Activated naive CD4-positive, alpha-beta T cell treated with anti-CD3 and anti-CD28 coated beads, Interleukin-2, amount 10 ng/mL, durations not matched to agents 7 days and 5 days (primary cell): ENCODE measurements around the gene ZDHHC14.

Experiments
- CTCF ChIA-PET: fragments of 350-600 bp; sonication (Branson Sonifier 250); formaldehyde crosslinking; loops from one replicate; lab custom pipeline; 2021; ENCODE audit warnings: antibody characterized with exemption; lab: Charles Lee
- DNase-seq: peaks from one replicate; pipeline ENCODE4 v3.0.0-alpha.2; 2020
- H3K27ac Mint-ChIP-seq: one replicate; pipeline ENCODE4 v1.8.0; 2021; ENCODE audit warnings: mild to moderate bottlenecking, moderate library complexity, mixed read lengths
- H3K27me3 Mint-ChIP-seq: one replicate; pipeline ENCODE4 v1.8.0; 2021; ENCODE audit warnings: mild to moderate bottlenecking, mixed read lengths
- H3K36me3 Mint-ChIP-seq: one replicate; pipeline ENCODE4 v1.8.0; 2021; ENCODE audit warnings: mixed read lengths
- H3K4me1 Mint-ChIP-seq: one replicate; pipeline ENCODE4 v1.8.0; 2021; ENCODE audit warnings: mixed read lengths
- H3K4me3 Mint-ChIP-seq: one replicate; pipeline ENCODE4 v1.8.0; 2021; ENCODE audit warnings: mild to moderate bottlenecking, moderate library complexity, mixed read lengths
- H3K9me3 Mint-ChIP-seq: one replicate; pipeline ENCODE4 v1.8.0; 2021; ENCODE audit warnings: mixed read lengths

The ZDHHC14 gene

GRCh38 chr6:157607317-157608109, 226.5 kb downstream of the ZDHHC14 start:
- Mint-ChIP-seq H3K27me3 (peaks cover 15% of the 10 kb centered on the region), H3K36me3 (no peaks in the 10 kb centered on the region), H3K27ac (no peak overlapping the region), H3K4me1 (no peaks in the 10 kb centered on the region), H3K4me3 (no peak overlapping the region), H3K9me3 (no peaks in the 10 kb centered on the region)
- no peak for DNase-seq
- CTCF ChIA-PET = no interaction called here

DNA sequence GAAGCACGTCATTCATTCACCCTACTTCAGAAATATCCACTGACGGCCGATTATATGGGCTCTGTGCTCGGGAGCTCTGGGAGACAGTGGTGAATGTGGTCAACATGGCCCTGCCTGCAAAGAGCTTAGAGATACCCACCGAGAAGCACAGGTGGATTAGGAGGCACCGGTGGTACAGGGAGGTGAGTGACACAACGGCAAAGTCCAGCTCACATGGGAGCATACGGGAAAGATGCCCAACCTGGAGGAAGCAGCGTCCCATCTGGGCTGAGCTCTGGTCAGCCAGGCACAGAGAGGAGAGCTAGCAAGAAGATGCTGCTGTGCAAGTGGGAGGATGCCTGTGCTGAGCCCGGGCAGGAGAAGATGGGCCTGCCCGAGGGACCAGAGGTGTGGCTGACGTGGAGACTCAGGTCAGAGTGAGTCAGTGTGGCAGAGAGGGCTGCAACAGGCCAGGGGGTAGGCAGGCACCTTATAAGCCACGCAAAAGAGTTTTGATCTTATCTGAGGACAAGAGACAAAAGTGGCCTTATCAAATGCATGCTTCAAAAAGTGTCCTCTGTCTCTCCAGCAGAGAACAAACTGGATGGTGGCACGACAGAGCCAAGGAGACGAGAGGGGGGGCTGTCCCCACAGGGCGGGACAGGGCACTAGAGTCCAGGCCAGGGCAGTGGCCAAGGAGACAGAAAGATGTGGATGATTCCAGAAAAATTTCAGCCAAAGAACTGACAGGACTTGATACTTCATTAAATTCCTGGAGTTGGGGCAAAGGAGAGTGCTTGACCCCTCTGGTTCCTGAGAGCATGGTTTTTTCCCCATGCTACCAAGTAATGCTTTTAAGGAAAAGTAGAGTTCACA, 227.5 kb downstream of the ZDHHC14 start:
- Mint-ChIP-seq H3K27ac (no peak overlapping the region), H3K9me3 (no peaks in the 10 kb centered on the region), H3K4me3 (no peak overlapping the region), H3K36me3 (no peaks in the 10 kb centered on the region), H3K27me3 (peaks cover 15% of the 10 kb centered on the region), H3K4me1 (no peaks in the 10 kb centered on the region)
- DNase-seq = no peak
- CTCF ChIA-PET = no interaction called here

GRCh38 chr6:157609117-157609516, 228.1 kb downstream of the ZDHHC14 start:
- Mint-ChIP-seq H3K36me3 (no peaks in the 10 kb centered on the region), H3K4me3 (no peak overlapping the region), H3K4me1 (no peaks in the 10 kb centered on the region), H3K27ac (no peak overlapping the region), H3K9me3 (no peaks in the 10 kb centered on the region), H3K27me3 (peaks cover 15% of the 10 kb centered on the region)
- CTCF ChIA-PET = no interaction called here
- no peak for DNase-seq

DNA sequence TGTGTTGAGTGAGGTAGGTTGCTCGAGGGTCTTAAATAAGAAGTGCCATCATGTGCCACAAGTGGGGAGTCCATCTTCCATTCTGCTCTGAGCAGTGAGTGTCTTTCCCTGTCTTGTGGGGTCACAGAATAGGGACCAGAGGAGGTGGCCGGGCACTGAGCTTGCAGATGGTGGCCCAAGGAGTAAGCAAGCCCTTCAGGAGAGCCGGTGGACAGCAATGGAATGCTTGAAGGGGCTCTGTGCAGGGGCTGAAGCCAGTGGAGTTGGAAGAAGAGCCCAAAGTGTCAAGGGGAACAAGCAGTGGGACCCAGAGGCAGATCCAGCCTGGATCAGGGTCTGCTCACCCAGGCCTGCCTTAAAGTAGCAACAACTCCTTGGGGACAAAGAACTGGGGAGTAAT, 228.6 kb downstream of the ZDHHC14 start:
- H3K9me3 Mint-ChIP-seq = no peaks in the 10 kb centered on the region
- no peaks in the 10 kb centered on the region for H3K36me3 Mint-ChIP-seq
- CTCF ChIA-PET = no interaction called here
- no peak overlapping the region for H3K27ac Mint-ChIP-seq
- no peaks in the 10 kb centered on the region for H3K4me1 Mint-ChIP-seq
- H3K27me3 Mint-ChIP-seq = peaks cover 15% of the 10 kb centered on the region
- DNase-seq = no peak
- no peak overlapping the region for H3K4me3 Mint-ChIP-seq

DNA sequence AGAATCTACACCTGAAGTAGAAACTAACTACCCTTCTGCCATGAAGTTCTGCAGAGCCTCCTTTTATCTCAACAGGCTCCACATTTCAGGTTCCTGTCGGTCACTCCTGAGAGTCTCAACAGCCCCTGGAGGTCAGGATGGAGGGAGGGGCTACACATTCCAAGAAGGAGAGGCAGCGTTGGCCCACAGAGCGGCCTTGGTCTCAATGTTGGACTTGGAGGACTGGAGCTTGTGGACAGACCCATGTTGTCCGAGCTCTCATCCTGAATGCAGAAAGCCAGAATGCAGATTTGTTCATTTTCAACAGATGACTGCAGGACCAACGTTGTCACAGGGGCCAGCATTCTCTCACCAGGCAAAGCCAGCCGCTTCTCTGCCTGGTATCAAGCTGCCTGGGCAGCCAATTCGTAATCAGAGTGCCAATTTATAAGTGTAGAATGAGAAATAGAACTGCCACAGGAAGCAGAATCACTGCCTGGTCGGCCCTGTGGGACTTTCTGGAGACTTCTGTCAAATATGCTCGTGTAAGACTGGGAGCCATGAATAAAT, 229.5 kb downstream of the ZDHHC14 start:
- Mint-ChIP-seq H3K36me3 (no peaks in the 10 kb centered on the region), H3K4me1 (no peaks in the 10 kb centered on the region), H3K27ac (no peak overlapping the region), H3K4me3 (no peak overlapping the region), H3K9me3 (no peaks in the 10 kb centered on the region), H3K27me3 (peaks cover 12% of the 10 kb centered on the region)
- no peak for DNase-seq
- CTCF ChIA-PET = no interaction called here

DNA sequence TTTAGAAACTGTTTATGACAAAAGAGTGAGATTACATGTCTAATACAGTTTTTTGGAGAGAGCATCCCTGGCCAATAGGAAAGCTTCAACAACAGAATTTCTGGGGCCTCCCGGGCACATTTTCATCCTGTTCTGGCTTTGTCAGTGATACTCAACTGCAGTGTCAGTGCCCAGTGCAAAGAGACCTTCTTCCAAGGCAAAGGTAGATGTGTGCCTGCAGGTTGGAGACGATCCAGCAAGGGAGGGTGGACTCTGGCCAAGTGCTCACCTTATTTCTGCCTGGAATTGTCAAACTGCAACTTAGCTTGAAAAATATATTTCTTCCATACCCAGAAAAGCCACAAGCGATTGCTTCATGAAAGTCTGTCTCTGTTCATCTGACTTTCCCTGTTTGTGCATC, 230.4 kb downstream of the ZDHHC14 start:
- no peaks in the 10 kb centered on the region for H3K36me3 Mint-ChIP-seq
- H3K4me1 Mint-ChIP-seq = no peaks in the 10 kb centered on the region
- H3K27ac Mint-ChIP-seq = no peak overlapping the region
- no peak overlapping the region for H3K4me3 Mint-ChIP-seq
- H3K9me3 Mint-ChIP-seq = no peaks in the 10 kb centered on the region
- CTCF ChIA-PET = interaction anchor here (1.1 to 3.7 kb wide), 3 partner anchors 9 to 297 kb away, joined by 3 to 28 read pairs (median 3); no protein-coding TSS in a partner anchor
- DNase-seq = no peak
- peaks cover 6% of the 10 kb centered on the region for H3K27me3 Mint-ChIP-seq

- DNase-seq = no peak
- Mint-ChIP-seq H3K36me3 (no peaks in the 10 kb centered on the region), H3K27me3 (no peaks in the 10 kb centered on the region), H3K27ac (no peak overlapping the region), H3K4me1 (no peaks in the 10 kb centered on the region), H3K4me3 (no peak overlapping the region), H3K9me3 (no peaks in the 10 kb centered on the region)
- CTCF ChIA-PET = interaction anchor here (0.7 to 3.7 kb wide), 6 partner anchors 10 to 298 kb away, joined by 3 to 28 read pairs (median 4); no protein-coding TSS in a partner anchor
Observed at GRCh38 chr6:157613011-157613522, 232.1 kb downstream of the ZDHHC14 start.

- no peaks in the 10 kb centered on the region for H3K27me3 Mint-ChIP-seq
- H3K4me1 Mint-ChIP-seq = no peaks in the 10 kb centered on the region
- H3K27ac Mint-ChIP-seq = no peak overlapping the region
- no peaks in the 10 kb centered on the region for H3K9me3 Mint-ChIP-seq
- CTCF ChIA-PET = interaction anchor here (0.7 to 3.7 kb wide), 7 partner anchors 12 to 515 kb away, joined by 3 to 28 read pairs (median 4); no protein-coding TSS in a partner anchor
- H3K36me3 Mint-ChIP-seq = no peaks in the 10 kb centered on the region
- DNase-seq = no peak
- H3K4me3 Mint-ChIP-seq = no peak overlapping the region
Observed at GRCh38 chr6:157614026-157614568, 233.1 kb downstream of the ZDHHC14 start.

GRCh38 chr6:157615420-157615769, 234.4 kb downstream of the ZDHHC14 start:
- Mint-ChIP-seq H3K27me3 (no peaks in the 10 kb centered on the region), H3K9me3 (no peaks in the 10 kb centered on the region), H3K27ac (no peak overlapping the region), H3K4me1 (no peaks in the 10 kb centered on the region), H3K4me3 (no peak overlapping the region), H3K36me3 (no peaks in the 10 kb centered on the region)
- DNase-seq = no peak
- CTCF ChIA-PET = interaction anchor here (0.9 to 1.2 kb wide), 4 partner anchors 51 to 332 kb away, joined by 3 to 5 read pairs (median 3); no protein-coding TSS in a partner anchor

GRCh38 chr6:157615951-157616350, 235.0 kb downstream of the ZDHHC14 start:
- Mint-ChIP-seq H3K4me1 (no peaks in the 10 kb centered on the region), H3K4me3 (no peak overlapping the region)
- CTCF ChIA-PET = interaction anchor here (0.9 to 1.2 kb wide), 3 partner anchors 50 to 331 kb away, joined by 3 to 5 read pairs (median 3); no protein-coding TSS in a partner anchor

DNA sequence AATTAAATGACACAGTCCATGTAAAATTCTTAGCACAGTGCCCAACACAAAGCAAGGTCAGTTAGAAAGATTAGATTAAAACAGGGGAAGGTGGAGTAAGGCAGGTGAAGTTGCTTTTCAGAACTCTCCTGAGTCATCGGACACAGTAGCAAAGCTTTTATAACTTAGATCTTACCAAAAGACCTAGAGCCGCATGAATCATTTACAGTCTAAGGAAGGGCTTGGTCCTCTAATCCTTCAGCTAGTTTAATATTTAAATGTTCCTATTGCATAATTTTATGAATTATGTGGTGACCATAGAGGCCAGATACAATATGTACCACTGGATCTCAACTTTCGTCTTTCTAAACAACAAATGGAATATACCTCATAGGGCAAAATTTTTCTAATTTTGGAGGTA, 240.0 kb downstream of the ZDHHC14 start:
- no peak for DNase-seq
- H3K27ac Mint-ChIP-seq = no peak overlapping the region
- no peak overlapping the region for H3K4me3 Mint-ChIP-seq
- CTCF ChIA-PET = no interaction called here
- H3K4me1 Mint-ChIP-seq = no peaks in the 10 kb centered on the region
- H3K36me3 Mint-ChIP-seq = no peaks in the 10 kb centered on the region
- H3K9me3 Mint-ChIP-seq = peaks cover 9% of the 10 kb centered on the region
- H3K27me3 Mint-ChIP-seq = peaks cover 4% of the 10 kb centered on the region

More at GRCh38 chr6:157615951-157616350, 235.0 kb downstream of the ZDHHC14 start:
- Mint-ChIP-seq H3K27ac (no peak overlapping the region), H3K27me3 (no peaks in the 10 kb centered on the region), H3K9me3 (no peaks in the 10 kb centered on the region), H3K36me3 (no peaks in the 10 kb centered on the region)
- DNase-seq = no peak

DNA sequence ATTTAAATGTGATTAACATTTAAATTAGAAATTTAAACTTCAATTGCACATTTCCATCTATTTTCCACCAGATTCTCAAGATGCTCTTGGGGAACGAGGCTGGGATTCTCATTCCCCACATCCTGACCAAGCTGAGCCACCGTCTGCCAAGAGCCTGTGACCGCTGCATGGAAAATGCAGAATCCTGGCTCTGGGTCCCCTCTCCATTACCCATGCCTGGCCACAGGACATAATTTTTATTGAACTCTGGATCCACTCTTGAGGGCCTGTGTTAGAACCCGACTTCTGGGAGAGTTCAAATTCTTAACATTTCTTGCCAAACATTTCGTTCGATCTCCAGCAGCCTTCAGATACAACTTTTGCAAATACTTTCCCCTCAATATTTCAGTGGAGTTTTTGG, 240.4 kb downstream of the ZDHHC14 start:
- no peak overlapping the region for H3K27ac Mint-ChIP-seq
- H3K27me3 Mint-ChIP-seq = peaks cover 4% of the 10 kb centered on the region
- CTCF ChIA-PET = no interaction called here
- peaks cover 9% of the 10 kb centered on the region for H3K9me3 Mint-ChIP-seq
- H3K4me1 Mint-ChIP-seq = no peaks in the 10 kb centered on the region
- no peak for DNase-seq
- H3K36me3 Mint-ChIP-seq = no peaks in the 10 kb centered on the region
- no peak overlapping the region for H3K4me3 Mint-ChIP-seq

GRCh38 chr6:157622427-157622826, 241.4 kb downstream of the ZDHHC14 start:
- Mint-ChIP-seq H3K4me3 (no peak overlapping the region), H3K36me3 (no peaks in the 10 kb centered on the region), H3K4me1 (no peaks in the 10 kb centered on the region), H3K27ac (no peak overlapping the region), H3K9me3 (peaks cover 9% of the 10 kb centered on the region), H3K27me3 (peaks cover 4% of the 10 kb centered on the region)
- CTCF ChIA-PET = interaction anchor here (0.6 kb wide), 1 partner anchor 121 kb away, joined by 3 read pairs; no protein-coding TSS in a partner anchor
- DNase-seq = no peak

GRCh38 chr6:157625111-157625510, 244.1 kb downstream of the ZDHHC14 start:
- Mint-ChIP-seq H3K36me3 (no peaks in the 10 kb centered on the region), H3K27ac (no peak overlapping the region), H3K27me3 (peaks cover 4% of the 10 kb centered on the region), H3K4me1 (peaks cover 6% of the 10 kb centered on the region), H3K4me3 (no peak overlapping the region), H3K9me3 (peaks cover 9% of the 10 kb centered on the region)
- no peak for DNase-seq
- CTCF ChIA-PET = interaction anchor here (0.5 kb wide), 1 partner anchor 17 kb away, joined by 3 read pairs; no protein-coding TSS in a partner anchor
